Activated CD8-positive, alpha-beta T cell treated with anti-CD3 and anti-CD28 coated beads for 36 hours (primary cell): Measurements from ENCODE around the gene RAB7B. TPM values are rescaled to one million over a fixed set of nuclear protein-coding genes. Genes with fewer than 3 reads are reported as not detected.

Experiments used
- ATAC-seq: fragments of 200-7000 bp; cut with Tn5 transposase; one replicate; pipeline ENCODE4 v1.10.0; 2021; ENCODE audit warnings: mild to moderate bottlenecking, moderate library complexity
- CTCF ChIA-PET: fragments of 350-600 bp; sonication (Branson Sonifier 250); formaldehyde crosslinking; loops from one replicate; lab custom pipeline; 2021; ENCODE audit warnings: antibody characterized with exemption; lab: Charles Lee
- POLR2A ChIA-PET: fragments of 350-600 bp; sonication (Branson Sonifier 250); formaldehyde crosslinking; loops from one replicate; lab custom pipeline; 2021; ENCODE audit warnings: antibody characterized with exemption; lab: Charles Lee
- DNase-seq: peaks from one replicate; pipeline ENCODE4 v3.0.0-alpha.2; 2020
- H3K27ac Mint-ChIP-seq: one replicate; pipeline ENCODE4 v1.8.0; 2021; ENCODE audit warnings: mild to moderate bottlenecking, mixed read lengths
- H3K27me3 Mint-ChIP-seq: one replicate; pipeline ENCODE4 v1.8.0; 2021; ENCODE audit warnings: mixed read lengths
- H3K36me3 Mint-ChIP-seq: one replicate; pipeline ENCODE4 v1.8.0; 2021; ENCODE audit warnings: low read depth, mixed read lengths
- H3K4me1 Mint-ChIP-seq: one replicate; pipeline ENCODE4 v1.8.0; 2021; ENCODE audit warnings: low read depth, mixed read lengths
- H3K4me3 Mint-ChIP-seq: one replicate; pipeline ENCODE4 v1.8.0; 2021; ENCODE audit warnings: mild to moderate bottlenecking, moderate library complexity, mixed read lengths
- H3K9me3 Mint-ChIP-seq: one replicate; pipeline ENCODE4 v1.8.0; 2021; ENCODE audit warnings: mixed read lengths
- intact Hi-C: fragments of 100-400 bp; cut with micrococcal nuclease; formaldehyde crosslinking; loops from one replicate; pipeline ENCODE4 v1.10.0; 2022
- total RNA-seq, 2 experiments: library from RNA; stranded (reverse); gene quantifications; one replicate each; pipeline ENCODE4 v1.2.3, GENCODE V29; 2021
- TF ChIP-seq, protein P1 (sequence below): fragments of 200-600 bp; IDR thresholded peaks from one replicate; pipeline ENCODE4 v1.8.0; 2022; ENCODE audit warnings: antibody characterized with exemption, mild to moderate bottlenecking

RAB7B gene
- total RNA-seq, 2 experiments from 2014 or later = not detected

GRCh38 chr1:205961405-205961804 is 41.8 kb downstream of the RAB7B start:
- Mint-ChIP-seq H3K36me3 (no peaks in the 10 kb centered on the region), H3K4me1 (peaks cover 4% of the 10 kb centered on the region), H3K9me3 (no peaks in the 10 kb centered on the region), H3K4me3 (no peak overlapping the region), H3K27ac (peak overlapping the region; percentile 32), H3K27me3 (no peaks in the 10 kb centered on the region)
- TF ChIP-seq, protein P1, sequence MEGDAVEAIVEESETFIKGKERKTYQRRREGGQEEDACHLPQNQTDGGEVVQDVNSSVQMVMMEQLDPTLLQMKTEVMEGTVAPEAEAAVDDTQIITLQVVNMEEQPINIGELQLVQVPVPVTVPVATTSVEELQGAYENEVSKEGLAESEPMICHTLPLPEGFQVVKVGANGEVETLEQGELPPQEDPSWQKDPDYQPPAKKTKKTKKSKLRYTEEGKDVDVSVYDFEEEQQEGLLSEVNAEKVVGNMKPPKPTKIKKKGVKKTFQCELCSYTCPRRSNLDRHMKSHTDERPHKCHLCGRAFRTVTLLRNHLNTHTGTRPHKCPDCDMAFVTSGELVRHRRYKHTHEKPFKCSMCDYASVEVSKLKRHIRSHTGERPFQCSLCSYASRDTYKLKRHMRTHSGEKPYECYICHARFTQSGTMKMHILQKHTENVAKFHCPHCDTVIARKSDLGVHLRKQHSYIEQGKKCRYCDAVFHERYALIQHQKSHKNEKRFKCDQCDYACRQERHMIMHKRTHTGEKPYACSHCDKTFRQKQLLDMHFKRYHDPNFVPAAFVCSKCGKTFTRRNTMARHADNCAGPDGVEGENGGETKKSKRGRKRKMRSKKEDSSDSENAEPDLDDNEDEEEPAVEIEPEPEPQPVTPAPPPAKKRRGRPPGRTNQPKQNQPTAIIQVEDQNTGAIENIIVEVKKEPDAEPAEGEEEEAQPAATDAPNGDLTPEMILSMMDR = no peak
- ATAC-seq = peak; percentile 93
- DNase-seq = peak; percentile 58
- ChIA-PET CTCF (interaction anchor here (1.1 to 7.6 kb wide), 4 partner anchors 16 to 170 kb away, joined by 4 to 50 read pairs (median 4); no protein-coding TSS in a partner anchor), POLR2A (interaction anchor here (1.0 kb wide), 1 partner anchor 19 kb away, joined by 4 read pairs; the partner anchor contains the start of gene SLC26A9)
- intact Hi-C loops = no loop called here

GRCh38 chr1:205959789-205960188 is 43.4 kb downstream of the RAB7B start:
- ChIA-PET POLR2A (no interaction called here), CTCF (interaction anchor here (0.9 to 7.6 kb wide), 3 partner anchors 17 to 168 kb away, joined by 3 to 50 read pairs (median 9); no protein-coding TSS in a partner anchor)

GRCh38 chr1:205955499-205955898 is 47.7 kb downstream of the RAB7B start:
- intact Hi-C loops = no loop called here
- TF ChIP-seq, protein P1 = no peak
- Mint-ChIP-seq H3K36me3 (no peaks in the 10 kb centered on the region), H3K9me3 (no peaks in the 10 kb centered on the region), H3K4me3 (no peak overlapping the region), H3K27ac (no peak overlapping the region), H3K4me1 (no peaks in the 10 kb centered on the region), H3K27me3 (no peaks in the 10 kb centered on the region)
- DNase-seq = no peak
- CTCF ChIA-PET = interaction anchor here (1.1 to 1.5 kb wide), 2 partner anchors 22 to 37 kb away, joined by 3 to 6 read pairs; no protein-coding TSS in a partner anchor
- POLR2A ChIA-PET = no interaction called here
- ATAC-seq = no peak

More at GRCh38 chr1:205959789-205960188, 43.4 kb downstream of the RAB7B start:
- Mint-ChIP-seq H3K36me3 (no peaks in the 10 kb centered on the region), H3K27ac (no peak overlapping the region), H3K4me1 (peaks cover 4% of the 10 kb centered on the region), H3K9me3 (no peaks in the 10 kb centered on the region), H3K27me3 (no peaks in the 10 kb centered on the region), H3K4me3 (no peak overlapping the region)
- TF ChIP-seq, protein P1 = no peak
- no peak for ATAC-seq
- no peak for DNase-seq
- intact Hi-C loops = no loop called here

DNA sequence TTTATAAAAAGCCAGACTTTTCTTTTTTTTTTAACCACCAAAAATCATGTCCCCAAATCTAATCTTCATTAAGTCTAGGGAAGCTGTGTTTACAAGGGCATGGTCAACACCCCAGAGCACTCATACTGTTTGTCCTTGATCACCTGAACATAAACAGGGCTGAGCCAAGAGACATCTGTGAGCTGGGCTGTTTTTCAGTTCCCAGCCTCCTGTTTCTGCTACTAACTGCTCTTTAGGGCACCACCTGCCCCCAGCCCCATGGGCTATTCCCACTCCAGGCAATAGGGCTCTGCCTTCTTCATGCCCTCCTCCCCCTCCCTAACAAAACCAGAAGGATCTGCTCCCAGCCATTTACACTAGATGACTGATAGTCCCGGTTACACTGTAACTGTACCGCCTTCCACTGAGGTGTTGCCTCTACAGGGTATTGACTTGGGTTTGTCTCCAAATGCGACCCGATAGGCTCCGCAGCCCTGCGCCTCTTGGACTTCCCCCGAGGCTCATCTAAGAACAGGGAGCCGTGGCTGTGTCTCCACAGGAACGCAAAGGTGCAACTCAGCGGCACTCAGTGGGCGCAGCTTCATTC is 48.3 kb downstream of the RAB7B start:
- TF ChIP-seq, protein P1 = no peak
- Mint-ChIP-seq H3K36me3 (no peaks in the 10 kb centered on the region), H3K27me3 (no peaks in the 10 kb centered on the region), H3K4me1 (no peaks in the 10 kb centered on the region), H3K4me3 (no peak overlapping the region), H3K27ac (no peak overlapping the region), H3K9me3 (no peaks in the 10 kb centered on the region)
- no peak for ATAC-seq
- ChIA-PET CTCF (interaction anchor here (1.1 to 1.5 kb wide), 2 partner anchors 22 to 36 kb away, joined by 3 to 6 read pairs; no protein-coding TSS in a partner anchor), POLR2A (no interaction called here)
- intact Hi-C loops = no loop called here
- no peak for DNase-seq

- DNase-seq (no peak), ATAC-seq (no peak)
- ChIA-PET POLR2A (no interaction called here), CTCF (interaction anchor here (1.4 to 3.9 kb wide), 4 partner anchors 25 to 154 kb away, joined by 3 to 21 read pairs (median 4); no protein-coding TSS in a partner anchor)
- TF ChIP-seq, protein P1 = no peak
- Mint-ChIP-seq H3K9me3 (no peaks in the 10 kb centered on the region), H3K27ac (no peak overlapping the region), H3K4me1 (no peaks in the 10 kb centered on the region), H3K4me3 (no peak overlapping the region), H3K27me3 (no peaks in the 10 kb centered on the region), H3K36me3 (no peaks in the 10 kb centered on the region)
- intact Hi-C loops = no loop called here
Measured at GRCh38 chr1:205951746-205952145, 51.4 kb downstream of the RAB7B start.
